AG04450 (cell line): ENCODE data around the gene MPP2. TPM values are rescaled to one million over a fixed set of nuclear protein-coding genes. Genes with fewer than 3 reads are reported as not detected.

Experiments used
- CTCF ChIA-PET: fragments of 300-600, 350-600 bp; formaldehyde crosslinking; extraction: SDS; loops from one replicate; lab custom pipeline; 2022; ENCODE audit warnings: antibody characterized with exemption, inconsistent platforms; lab: Charles Lee
- POLR2A ChIA-PET: fragments of 350-600 bp; formaldehyde crosslinking; extraction: SDS; loops from one replicate; lab custom pipeline; 2021; ENCODE audit warnings: antibody characterized with exemption, inconsistent platforms; lab: Yijun Ruan, JAX
- DNase-seq: peaks from one replicate; pipeline ENCODE4 v3.0.0-alpha.2; 2011; ENCODE audit warnings: low read depth, low spot score
- H3K27ac ChIP-seq: one replicate; pipeline ENCODE4 v1.5.1; 2012; ENCODE audit warnings: low read depth, low read length, control low read depth
- H3K27me3 ChIP-seq: one replicate; pipeline ENCODE4 v1.6.0; 2012; ENCODE audit warnings: low read length; ENCODE audit not compliant: control insufficient read depth, insufficient read depth
- H3K4me3 ChIP-seq: 2 replicates; pipeline ENCODE4 v1.5.1; 2011; ENCODE audit warnings: mild to moderate bottlenecking, low read depth, low read length, control low read depth
- H3K9me3 ChIP-seq: 2 replicates; pipeline ENCODE4 v1.5.1; 2012; ENCODE audit warnings: low read length; ENCODE audit not compliant: control insufficient read depth, insufficient read depth
- CTCF ChIP-seq: IDR thresholded peaks from 2 replicates; pipeline ENCODE4 v1.5.1; 2011; ENCODE audit warnings: low read depth, low read length, control low read depth, inconsistent platforms
- polyA plus RNA-seq: library from polyadenylated mRNA; depleted of rRNA; stranded (reverse); fragments of >200 nt; gene quantifications from 2 replicates; pipeline ENCODE4 v1.2.3, GENCODE V29; 2011

The MPP2 gene
- polyA plus RNA-seq, 1 experiment: 2.4 TPM

GRCh38 chr17:43854498-43854897 lies 52.8 kb downstream of the MPP2 start:
- Histone ChIP-seq H3K27me3 (peaks cover 70% of the 10 kb centered on the region), H3K27ac (no peak overlapping the region), H3K4me3 (no peak overlapping the region), H3K9me3 (peaks cover 15% of the 10 kb centered on the region)
- DNase-seq: no peak
- ChIA-PET POLR2A (interaction anchor here (0.6 kb wide), 1 partner anchor 34 kb away, joined by 3 read pairs; no protein-coding TSS in a partner anchor), CTCF (interaction anchor here (3.5 kb wide), 1 partner anchor 8 kb away, joined by 32 read pairs; the partner anchor contains the start of gene CD300LG)
- TF ChIP-seq CTCF: no peak

DNA sequence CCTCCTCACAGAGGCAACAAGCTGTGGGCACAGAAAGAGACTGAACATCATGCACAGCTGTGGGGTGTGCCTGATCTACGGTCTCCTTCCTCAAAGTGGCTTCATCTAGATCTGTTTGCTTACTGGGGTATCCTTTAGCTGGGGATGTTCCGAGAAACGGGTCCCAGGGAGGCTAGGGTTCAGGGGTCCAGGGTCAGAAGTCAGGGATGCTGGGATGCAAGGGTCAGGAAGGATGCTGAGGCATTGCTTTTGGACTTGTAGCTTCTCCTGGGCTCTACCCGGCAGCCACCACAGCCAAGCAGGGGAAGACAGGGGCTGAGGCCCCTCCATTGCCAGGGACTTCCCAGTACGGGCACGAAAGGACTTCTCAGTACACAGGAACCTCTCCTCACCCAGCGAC lies 53.8 kb downstream of the MPP2 start:
- Histone ChIP-seq H3K4me3 (no peak overlapping the region), H3K9me3 (peaks cover 15% of the 10 kb centered on the region), H3K27me3 (peaks cover 68% of the 10 kb centered on the region), H3K27ac (no peak overlapping the region)
- ChIA-PET CTCF (no interaction called here), POLR2A (no interaction called here)
- TF ChIP-seq CTCF: no peak
- no peak for DNase-seq

DNA sequence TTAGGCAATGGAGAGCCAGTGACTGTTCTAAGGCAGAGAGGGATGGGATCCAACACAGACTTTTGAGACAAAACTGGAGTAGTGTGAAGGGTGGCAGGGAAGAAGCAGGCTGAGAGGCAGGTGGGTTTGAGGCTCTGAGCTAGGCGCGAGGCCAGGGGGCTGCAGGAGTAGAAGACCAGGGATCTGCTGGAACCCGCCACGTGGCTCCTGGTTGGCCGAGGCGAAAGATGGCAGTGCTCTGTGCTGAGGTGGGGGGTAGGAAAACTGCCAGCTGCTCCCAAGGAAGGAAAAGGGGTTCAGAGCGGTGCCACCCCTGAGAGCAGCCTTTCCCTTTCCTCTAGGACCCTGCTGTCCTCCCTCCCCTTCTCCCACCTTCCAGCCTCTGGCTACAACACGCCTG lies 54.8 kb downstream of the MPP2 start:
- no peak overlapping the region for H3K27ac ChIP-seq
- TF ChIP-seq CTCF: no peak
- peaks cover 63% of the 10 kb centered on the region for H3K27me3 ChIP-seq
- CTCF ChIA-PET: interaction anchor here (1.8 kb wide), 1 partner anchor 25 kb away, joined by 5 read pairs; no protein-coding TSS in a partner anchor
- no peak overlapping the region for H3K4me3 ChIP-seq
- POLR2A ChIA-PET: interaction anchor here (0.7 kb wide), 1 partner anchor 374 kb away, joined by 4 read pairs; no protein-coding TSS in a partner anchor
- DNase-seq: no peak
- peaks cover 11% of the 10 kb centered on the region for H3K9me3 ChIP-seq

DNA sequence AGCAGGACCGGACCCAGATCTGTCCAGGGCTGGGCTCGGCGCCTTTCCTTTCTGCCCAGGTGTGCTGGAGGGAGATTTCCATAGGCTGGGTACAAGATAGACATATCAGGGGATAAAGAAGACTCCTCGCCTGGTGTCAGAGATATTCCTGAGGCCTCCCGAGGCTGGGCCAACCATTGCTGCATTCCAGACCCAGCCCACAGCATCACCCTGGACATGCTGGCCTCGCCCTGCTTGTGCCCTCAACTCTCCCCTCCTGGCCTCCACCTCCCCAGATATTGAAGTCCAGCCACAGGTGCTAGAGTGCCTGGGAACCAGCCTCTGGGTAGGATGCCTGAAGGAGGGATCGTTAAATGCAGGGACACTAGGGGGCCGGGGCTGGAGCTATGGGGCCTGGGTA lies 58.2 kb downstream of the MPP2 start:
- ChIA-PET POLR2A (no interaction called here), CTCF (interaction anchor here (0.8 kb wide), 1 partner anchor 59 kb away, joined by 3 read pairs; no protein-coding TSS in a partner anchor)
- no peaks in the 10 kb centered on the region for H3K9me3 ChIP-seq
- peaks cover 36% of the 10 kb centered on the region for H3K27me3 ChIP-seq
- no peak for DNase-seq
- no peak overlapping the region for H3K27ac ChIP-seq
- no peak for TF ChIP-seq CTCF
- no peak overlapping the region for H3K4me3 ChIP-seq

DNA sequence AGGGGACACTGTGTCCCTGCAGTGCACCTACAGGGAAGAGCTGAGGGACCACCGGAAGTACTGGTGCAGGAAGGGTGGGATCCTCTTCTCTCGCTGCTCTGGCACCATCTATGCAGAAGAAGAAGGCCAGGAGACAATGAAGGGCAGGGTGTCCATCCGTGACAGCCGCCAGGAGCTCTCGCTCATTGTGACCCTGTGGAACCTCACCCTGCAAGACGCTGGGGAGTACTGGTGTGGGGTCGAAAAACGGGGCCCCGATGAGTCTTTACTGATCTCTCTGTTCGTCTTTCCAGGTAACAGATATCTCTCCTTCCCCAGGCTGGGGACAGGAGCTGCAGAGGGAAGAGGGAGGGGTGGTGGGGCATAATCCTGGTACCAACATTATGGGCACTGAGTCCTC lies 58.7 kb downstream of the MPP2 start:
- H3K4me3 ChIP-seq: no peak overlapping the region
- DNase-seq: no peak
- TF ChIP-seq CTCF: no peak
- POLR2A ChIA-PET: no interaction called here
- H3K27me3 ChIP-seq: peaks cover 31% of the 10 kb centered on the region
- H3K9me3 ChIP-seq: no peaks in the 10 kb centered on the region
- CTCF ChIA-PET: interaction anchor here (0.8 kb wide), 1 partner anchor 59 kb away, joined by 3 read pairs; no protein-coding TSS in a partner anchor
- H3K27ac ChIP-seq: no peak overlapping the region
